GM13976 (cell line): Measurements from ENCODE around the gene CTIF.

Source experiments
- DNase-seq: peaks from one replicate; pipeline ENCODE4 v3.0.0; 2012; ENCODE audit warnings: low spot score
- in situ Hi-C: fragments of 300-500 bp; cut with MboI; formaldehyde crosslinking; loops from one replicate; pipeline ENCODE4 v1.12.0; 2022; ENCODE audit warnings: low sequenced_read_pairs, mixed read lengths, inconsistent platforms; ENCODE audit not compliant: unreplicated experiment
- TF ChIP-seq, protein P1 (sequence below): IDR thresholded peaks from 2 replicates; pipeline ENCODE4 v1.5.1; 2012; ENCODE audit warnings: borderline replicate concordance, mild to moderate bottlenecking; ENCODE audit not compliant: insufficient read depth; ENCODE audit errors: extremely low read depth, missing control alignments, control extremely low read depth

CTIF gene

DNA sequence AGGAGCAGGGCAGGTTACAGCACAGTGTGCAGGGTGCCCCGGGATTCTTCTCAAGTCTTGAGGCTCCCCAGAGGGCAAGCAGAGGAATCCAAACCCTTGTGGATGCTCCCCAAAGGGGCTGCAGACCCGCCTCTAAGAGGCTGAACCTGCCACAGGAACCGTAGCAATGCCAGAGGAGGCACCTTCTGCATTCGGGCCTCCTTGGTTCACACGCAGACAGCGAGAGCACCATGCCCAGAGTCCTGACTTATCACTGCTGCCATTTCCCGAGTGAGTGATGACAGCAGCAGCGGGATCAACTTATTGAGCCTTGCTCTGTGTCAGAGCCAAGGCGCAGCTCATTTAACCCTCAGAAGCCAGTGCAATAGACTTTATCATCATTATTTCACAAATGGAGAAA lies 203.5 kb downstream of the CTIF start:
- DNase-seq: no peak
- in situ Hi-C loops: no loop called here
- TF ChIP-seq, protein P1, sequence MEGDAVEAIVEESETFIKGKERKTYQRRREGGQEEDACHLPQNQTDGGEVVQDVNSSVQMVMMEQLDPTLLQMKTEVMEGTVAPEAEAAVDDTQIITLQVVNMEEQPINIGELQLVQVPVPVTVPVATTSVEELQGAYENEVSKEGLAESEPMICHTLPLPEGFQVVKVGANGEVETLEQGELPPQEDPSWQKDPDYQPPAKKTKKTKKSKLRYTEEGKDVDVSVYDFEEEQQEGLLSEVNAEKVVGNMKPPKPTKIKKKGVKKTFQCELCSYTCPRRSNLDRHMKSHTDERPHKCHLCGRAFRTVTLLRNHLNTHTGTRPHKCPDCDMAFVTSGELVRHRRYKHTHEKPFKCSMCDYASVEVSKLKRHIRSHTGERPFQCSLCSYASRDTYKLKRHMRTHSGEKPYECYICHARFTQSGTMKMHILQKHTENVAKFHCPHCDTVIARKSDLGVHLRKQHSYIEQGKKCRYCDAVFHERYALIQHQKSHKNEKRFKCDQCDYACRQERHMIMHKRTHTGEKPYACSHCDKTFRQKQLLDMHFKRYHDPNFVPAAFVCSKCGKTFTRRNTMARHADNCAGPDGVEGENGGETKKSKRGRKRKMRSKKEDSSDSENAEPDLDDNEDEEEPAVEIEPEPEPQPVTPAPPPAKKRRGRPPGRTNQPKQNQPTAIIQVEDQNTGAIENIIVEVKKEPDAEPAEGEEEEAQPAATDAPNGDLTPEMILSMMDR: no peak

DNA sequence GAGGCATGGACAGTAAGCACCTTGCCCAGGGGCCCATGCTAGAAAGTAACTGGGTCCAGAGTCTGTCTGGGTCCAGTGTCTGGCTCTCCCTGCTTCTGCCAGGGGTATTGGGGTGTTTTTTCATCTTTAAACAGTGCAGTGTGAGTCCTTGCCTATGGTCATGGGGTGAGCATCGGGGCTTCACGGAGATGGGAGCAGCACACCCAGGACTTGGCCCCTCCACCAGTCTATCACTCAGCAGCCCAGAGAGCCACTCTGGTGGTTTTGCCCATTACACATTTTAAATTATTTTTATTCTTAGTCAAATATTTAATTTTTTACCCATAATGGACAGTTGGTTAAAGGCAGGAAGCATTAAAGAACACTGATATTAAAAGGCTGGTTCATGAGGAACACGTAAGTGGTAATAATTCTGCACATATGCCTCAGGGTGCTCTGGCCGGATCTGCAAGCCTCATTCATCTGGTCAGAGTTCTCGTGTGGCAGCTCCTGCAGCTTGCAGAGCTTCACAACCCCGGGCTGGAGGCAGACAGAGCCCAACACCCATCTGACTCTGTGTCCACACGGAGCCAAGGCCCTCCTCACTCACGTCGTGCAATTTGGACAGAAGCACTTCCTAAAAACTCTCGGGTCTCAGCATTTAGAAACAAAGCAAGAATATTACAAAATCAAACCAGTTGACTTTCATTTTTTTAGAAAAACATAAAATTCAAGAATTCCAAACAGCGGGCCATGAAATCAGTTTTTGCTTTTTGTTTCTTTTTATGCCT lies 204.1 kb downstream of the CTIF start:
- no peak for DNase-seq
- in situ Hi-C loops: no loop called here
- TF ChIP-seq, protein P1: no peak

DNA sequence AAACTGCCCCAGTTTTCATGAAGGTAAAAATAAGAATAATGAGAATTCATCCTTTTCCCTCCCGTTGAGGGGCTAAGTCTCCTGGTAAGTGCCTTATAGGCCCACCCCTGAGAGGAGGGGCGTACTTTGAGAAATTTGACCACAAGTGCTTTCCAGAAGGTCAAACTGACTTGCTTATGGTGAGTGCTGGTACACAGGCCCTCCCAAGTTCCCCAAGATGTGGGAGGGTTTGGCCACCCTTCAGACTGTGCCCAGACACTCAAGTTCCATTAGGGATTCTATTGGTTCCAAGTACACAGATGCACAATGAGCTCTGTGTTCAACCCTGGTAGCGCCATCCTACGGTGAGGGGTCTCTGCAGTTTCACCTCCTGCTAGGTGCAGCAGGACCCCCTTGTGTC lies 205.1 kb downstream of the CTIF start:
- TF ChIP-seq, protein P1: no peak
- no peak for DNase-seq
- in situ Hi-C loops: no loop called here

- DNase-seq: no peak
- TF ChIP-seq, protein P1: no peak
- in situ Hi-C loops: no loop called here
Measured at GRCh38 chr18:48745293-48745692, 206.5 kb downstream of the CTIF start.

DNA sequence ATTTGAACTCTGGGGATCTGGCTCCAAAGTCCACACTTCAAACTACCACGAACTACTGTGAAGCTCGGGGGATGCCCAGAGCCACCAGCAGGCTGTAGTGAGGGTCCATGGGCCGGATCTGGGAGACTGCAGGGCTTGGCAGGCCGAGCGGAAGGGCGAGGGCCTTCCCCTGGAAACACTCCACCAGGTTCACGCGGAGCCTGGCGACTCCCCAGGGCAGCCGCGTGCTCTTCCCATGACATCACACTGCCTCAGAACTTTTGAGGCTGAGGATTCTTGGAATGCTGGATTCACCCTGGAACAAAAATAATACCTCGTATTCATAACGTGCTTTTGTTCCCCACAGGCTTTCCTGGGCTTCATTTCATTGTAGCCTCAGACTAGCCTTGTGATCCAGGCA lies 210.9 kb downstream of the CTIF start:
- DNase-seq: no peak
- in situ Hi-C loops: no loop called here
- TF ChIP-seq, protein P1: no peak

DNA sequence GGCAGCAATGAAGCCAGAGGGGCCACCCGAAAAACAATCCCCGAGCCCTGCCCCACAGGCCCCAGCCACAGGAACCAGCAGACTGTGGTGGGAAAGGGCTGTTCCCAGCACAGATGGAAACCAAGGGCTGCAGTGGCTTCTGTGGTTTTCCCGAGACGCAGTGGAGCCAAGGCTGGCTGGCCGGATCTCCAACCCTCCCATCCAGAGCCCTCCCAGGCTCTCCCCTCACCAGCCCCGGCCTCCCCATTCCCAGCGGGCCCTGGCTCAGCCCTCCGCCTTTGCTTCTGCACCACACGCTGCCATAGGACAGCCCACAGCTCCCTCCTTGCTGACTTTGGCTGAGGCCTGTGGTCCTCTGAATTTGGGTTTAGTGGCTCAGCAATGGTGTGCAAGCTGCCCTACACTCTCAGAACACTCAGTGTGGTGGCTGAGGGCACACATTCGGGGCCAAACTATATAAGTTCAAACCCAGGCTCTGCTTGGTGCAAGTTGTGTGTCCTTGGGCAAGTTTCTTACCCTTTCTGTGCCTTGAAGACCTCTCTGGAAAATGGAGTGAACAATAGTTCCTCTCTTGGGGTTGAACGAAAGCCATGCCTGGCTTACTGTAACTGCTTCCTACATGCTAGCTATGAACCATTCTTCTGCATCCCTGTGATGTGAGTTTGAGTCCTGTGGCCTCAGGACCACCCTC lies 211.8 kb downstream of the CTIF start:
- DNase-seq: no peak
- in situ Hi-C loops: no loop called here
- TF ChIP-seq, protein P1: no peak
